ENCODE results near the gene GOT2. TPM values are rescaled to one million over a fixed set of nuclear protein-coding genes. Genes with fewer than 3 reads are reported as not detected.
"Not testable (repeated sequence)": the region's sequence is repeated elsewhere in the genome, so short reads cannot be mapped to it uniquely, and the experiment has no call there.

Gene GOT2
- total RNA-seq, 1 experiment from 2014 or later = 64.0 TPM

- no TSS peak for BruUV-seq (replicated peaks)
- no peak for ATAC-seq
Measured at GRCh38 chr16:58741166-58741565, 7.0 kb upstream of the GOT2 start.

GRCh38 chr16:58738672-58739296 is 4.7 kb upstream of the GOT2 start:
- BruUV-seq (replicated peaks) = no TSS peak
- ATAC-seq (no peak), DNase-seq (ENCODE audit: low read depth, low spot score) (no peak)
- Histone ChIP-seq H3K27me3 (ENCODE audit: control insufficient read depth, insufficient read depth, low read length) (no peaks in the 10 kb centered on the region), H3K9me3 (ENCODE audit: control insufficient read depth, insufficient read depth, low read depth, low read length) (no peaks in the 10 kb centered on the region), H3K27ac (ENCODE audit: low read length) (no peak overlapping the region), H3K36me3 (ENCODE audit: control insufficient read depth, insufficient read depth, low read length) (no peaks in the 10 kb centered on the region; the same call in 1 of the 2 replicates), H3K4me3 (ENCODE audit: low read depth in 2 of 2, low read length in 2 of 2) (no peak overlapping the region), H3K4me1 (ENCODE audit: control insufficient read depth, insufficient read depth, low read length) (no peaks in the 10 kb centered on the region)
- POLR2A ChIA-PET = no interaction called here
- in situ Hi-C loops (cut with HindIII; ENCODE audit: low pct_unique_long_range_greater_than_20kb, low sequenced_read_pairs) = no loop called here
- TF ChIP-seq POLR2AphosphoS5 (IDR thresholded peaks at IDR 0.05; ENCODE audit: low read depth, low read length) (no peak), REST (IDR thresholded peaks at IDR 0.05; ENCODE audit: insufficient read depth in 1 of 2, low read depth in 2 of 2, low read length in 1 of 2) (no peak), CTCF (IDR thresholded peaks at IDR 0.05) (no peak), TCF7L2 (IDR thresholded peaks at IDR 0.05; ENCODE audit: low read depth, low read length) (no peak), SIN3A (IDR thresholded peaks at IDR 0.05; ENCODE audit: borderline replicate concordance, insufficient read depth, low read depth, low read length) (no peak)
- CTCF ChIA-PET = no interaction called here
- intact Hi-C loops (cut with micrococcal nuclease; ENCODE audit: unreplicated experiment) = no loop called here

More at GRCh38 chr16:58741166-58741565, 7.0 kb upstream of the GOT2 start:
- H3K9me3 ChIP-seq (ENCODE audit: control insufficient read depth, insufficient read depth, low read depth, low read length) = no peaks in the 10 kb centered on the region
- no peak for DNase-seq (ENCODE audit: low read depth, low spot score)
- in situ Hi-C loops (cut with HindIII; ENCODE audit: low pct_unique_long_range_greater_than_20kb, low sequenced_read_pairs) (no loop called here), intact Hi-C loops (cut with micrococcal nuclease; ENCODE audit: unreplicated experiment) (no loop called here)
- H3K4me1 ChIP-seq (ENCODE audit: control insufficient read depth, insufficient read depth, low read length) = no peaks in the 10 kb centered on the region
- POLR2A ChIA-PET = no interaction called here
- TF ChIP-seq REST (IDR thresholded peaks at IDR 0.05; ENCODE audit: insufficient read depth in 1 of 2, low read depth in 2 of 2, low read length in 1 of 2) = no peak
- no peak for TF ChIP-seq TCF7L2 (IDR thresholded peaks at IDR 0.05; ENCODE audit: low read depth, low read length)
- TF ChIP-seq SIN3A (IDR thresholded peaks at IDR 0.05; ENCODE audit: borderline replicate concordance, insufficient read depth, low read depth, low read length) = no peak
- TF ChIP-seq POLR2AphosphoS5 (IDR thresholded peaks at IDR 0.05; ENCODE audit: low read depth, low read length) = no peak
- no peak for TF ChIP-seq CTCF (IDR thresholded peaks at IDR 0.05)
- CTCF ChIA-PET = no interaction called here
- no peaks in the 10 kb centered on the region for H3K36me3 ChIP-seq (ENCODE audit: control insufficient read depth, insufficient read depth, low read length)
- H3K27ac ChIP-seq (ENCODE audit: low read length) = no peak overlapping the region
- no peak overlapping the region for H3K4me3 ChIP-seq (ENCODE audit: low read depth in 2 of 2, low read length in 2 of 2)
- no peaks in the 10 kb centered on the region for H3K27me3 ChIP-seq (ENCODE audit: control insufficient read depth, insufficient read depth, low read length)

GRCh38 chr16:58736341-58736740 is 2.2 kb upstream of the GOT2 start:
- H3K36me3 ChIP-seq (ENCODE audit: control insufficient read depth, insufficient read depth, low read length); H3K27me3 ChIP-seq (ENCODE audit: control insufficient read depth, insufficient read depth, low read length); ATAC-seq; H3K27ac ChIP-seq (ENCODE audit: low read length); H3K4me3 ChIP-seq (ENCODE audit: low read depth in 2 of 2, low read length in 2 of 2); H3K4me1 ChIP-seq (ENCODE audit: control insufficient read depth, insufficient read depth, low read length); BruUV-seq (replicated peaks); intact Hi-C loops (cut with micrococcal nuclease; ENCODE audit: unreplicated experiment); POLR2A ChIA-PET; CTCF ChIA-PET; DNase-seq (ENCODE audit: low read depth, low spot score); in situ Hi-C loops (cut with HindIII; ENCODE audit: low pct_unique_long_range_greater_than_20kb, low sequenced_read_pairs); H3K9me3 ChIP-seq (ENCODE audit: control insufficient read depth, insufficient read depth, low read depth, low read length): not testable (repeated sequence)

Data from Panc1 (cell line).